ENCODE measurements around the gene SUPV3L1. TPM values are rescaled to one million over a fixed set of nuclear protein-coding genes. Genes with fewer than 3 reads are reported as not detected.

Gene SUPV3L1
- total RNA-seq, 4 donors from 2014 or later: 23.4 to 53.7 (median 34.9) TPM

DNA sequence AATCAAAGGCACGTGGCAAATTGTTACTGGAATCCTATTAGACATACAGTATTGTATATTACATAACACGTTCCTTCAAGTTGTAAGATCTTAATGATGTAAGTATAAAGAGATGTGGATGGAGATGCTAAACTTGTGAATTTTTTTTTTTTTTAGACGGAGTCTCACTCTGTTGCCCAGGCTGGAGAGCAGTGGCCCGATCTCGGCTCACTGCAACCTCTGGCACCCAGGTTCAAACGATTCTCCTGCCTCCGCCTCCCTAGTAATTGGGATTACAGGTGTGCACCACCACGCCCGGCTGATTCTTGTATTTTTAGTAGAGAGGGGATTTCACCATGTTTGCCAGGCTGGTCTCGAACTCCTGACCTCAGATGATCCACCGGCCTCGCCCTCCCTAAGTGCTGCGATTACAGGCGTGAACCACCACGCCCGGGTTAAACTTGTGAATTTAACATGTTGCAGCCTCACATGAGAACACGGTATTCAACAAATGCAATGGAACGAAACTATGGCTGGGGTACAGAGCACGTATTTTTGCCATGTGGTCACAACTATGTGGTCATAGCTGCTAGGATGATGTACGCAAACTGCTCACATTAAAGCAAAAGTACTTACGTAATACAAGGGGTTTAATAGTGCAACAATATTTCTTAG, 818 bp upstream of the SUPV3L1 start:
- Histone ChIP-seq H3K27ac (peak overlapping the region; percentile 90 to 99 (median 94)), H3K4me1 (peaks cover 0 to 43% (median 19%) of the 10 kb centered on the region in 4 donors), H3K9me3 (no peaks in the 10 kb centered on the region), H3K27me3 (no peaks in the 10 kb centered on the region), H3K4me3 (peak overlapping the region; percentile 58 to 98 (median 94)), H3K36me3 (peaks cover 0 to 14% (median 0%) of the 10 kb centered on the region in 3 donors)
- DNase-seq (ENCODE audit: low spot score in 2 of 2): no peak
- WGBS, 2 donors: 36 to 42% methylated on average over 21 of the region's 21 CpGs
- TF ChIP-seq POLR2A (IDR thresholded peaks at IDR 0.05) (no peak), EP300 (IDR thresholded peaks at IDR 0.05) (no peak)
- TF ChIP-seq, protein P1, sequence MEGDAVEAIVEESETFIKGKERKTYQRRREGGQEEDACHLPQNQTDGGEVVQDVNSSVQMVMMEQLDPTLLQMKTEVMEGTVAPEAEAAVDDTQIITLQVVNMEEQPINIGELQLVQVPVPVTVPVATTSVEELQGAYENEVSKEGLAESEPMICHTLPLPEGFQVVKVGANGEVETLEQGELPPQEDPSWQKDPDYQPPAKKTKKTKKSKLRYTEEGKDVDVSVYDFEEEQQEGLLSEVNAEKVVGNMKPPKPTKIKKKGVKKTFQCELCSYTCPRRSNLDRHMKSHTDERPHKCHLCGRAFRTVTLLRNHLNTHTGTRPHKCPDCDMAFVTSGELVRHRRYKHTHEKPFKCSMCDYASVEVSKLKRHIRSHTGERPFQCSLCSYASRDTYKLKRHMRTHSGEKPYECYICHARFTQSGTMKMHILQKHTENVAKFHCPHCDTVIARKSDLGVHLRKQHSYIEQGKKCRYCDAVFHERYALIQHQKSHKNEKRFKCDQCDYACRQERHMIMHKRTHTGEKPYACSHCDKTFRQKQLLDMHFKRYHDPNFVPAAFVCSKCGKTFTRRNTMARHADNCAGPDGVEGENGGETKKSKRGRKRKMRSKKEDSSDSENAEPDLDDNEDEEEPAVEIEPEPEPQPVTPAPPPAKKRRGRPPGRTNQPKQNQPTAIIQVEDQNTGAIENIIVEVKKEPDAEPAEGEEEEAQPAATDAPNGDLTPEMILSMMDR (IDR thresholded peaks at IDR 0.05): no peak

DNA sequence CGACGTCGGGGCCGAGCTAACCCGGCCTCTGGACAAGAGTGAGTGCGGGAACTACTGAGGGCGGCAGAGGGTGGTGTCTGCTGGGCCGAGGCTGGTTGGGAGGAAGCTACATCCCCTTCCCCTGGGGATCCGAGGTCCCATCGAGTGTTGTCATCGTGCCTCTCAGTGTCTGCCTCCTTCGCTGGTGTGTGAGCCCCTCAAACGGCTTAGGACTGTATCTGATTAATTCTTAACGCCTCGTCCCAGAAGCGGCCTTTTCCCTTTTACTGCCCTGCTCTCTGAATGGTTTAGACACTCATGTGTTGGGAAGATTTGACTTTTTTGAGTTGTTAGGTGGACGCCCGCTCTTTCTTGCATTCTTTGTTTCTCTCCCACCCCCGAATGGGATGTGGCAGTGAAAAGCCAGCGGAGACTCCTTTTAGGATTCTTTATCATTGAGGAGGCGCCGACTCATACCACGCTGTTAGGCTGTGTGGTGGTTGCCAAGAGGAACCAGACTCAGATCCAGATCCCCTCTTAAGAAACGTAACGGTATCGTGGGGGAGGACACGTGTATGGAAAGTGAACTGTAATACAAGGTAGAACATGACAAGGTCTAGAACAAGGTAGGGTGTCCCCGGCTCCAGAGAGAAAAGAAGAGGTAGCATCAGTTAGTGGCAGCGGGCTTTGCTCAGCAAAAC, 631 bp downstream of the SUPV3L1 start:
- H3K4me1 ChIP-seq: peaks cover 0 to 43% (median 19%) of the 10 kb centered on the region in 4 donors
- peak overlapping the region; percentile 90 to 99 (median 94) for H3K27ac ChIP-seq
- peak overlapping the region; percentile 58 to 98 (median 94) for H3K4me3 ChIP-seq
- H3K9me3 ChIP-seq: no peaks in the 10 kb centered on the region
- DNase-seq (ENCODE audit: low spot score in 2 of 2): no peak
- peaks cover 0 to 27% (median 0%) of the 10 kb centered on the region in 3 donors for H3K36me3 ChIP-seq
- TF ChIP-seq EP300 (IDR thresholded peaks at IDR 0.05) (no peak), POLR2A (IDR thresholded peaks at IDR 0.05) (no peak)
- TF ChIP-seq, protein P1 (IDR thresholded peaks at IDR 0.05): no peak
- no peaks in the 10 kb centered on the region for H3K27me3 ChIP-seq
- 4 to 6% methylated on average over 24 to 27 of the region's 29 CpGs for WGBS, 2 donors

DNA sequence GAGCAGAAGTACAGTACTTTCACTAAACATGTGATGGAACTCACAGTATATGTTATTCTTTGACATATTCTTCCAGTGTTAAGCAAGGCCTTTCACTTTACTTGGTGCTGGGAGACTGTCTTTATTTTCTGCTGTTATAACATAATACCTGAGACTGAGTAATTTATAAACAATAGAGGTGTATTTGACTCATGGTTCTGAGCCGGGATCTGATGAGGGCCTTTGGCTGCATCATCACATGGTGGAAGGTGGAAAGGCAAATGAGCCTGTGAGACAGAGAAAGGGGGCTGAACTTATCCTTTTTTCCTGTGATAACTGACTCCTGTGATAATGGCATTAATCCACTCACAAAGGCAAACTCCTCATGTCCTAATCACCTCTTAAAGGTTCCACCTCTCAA, 1.4 kb downstream of the SUPV3L1 start:
- Histone ChIP-seq H3K27ac (no peak overlapping the region), H3K36me3 (peaks cover 0 to 35% (median 0%) of the 10 kb centered on the region in 3 donors), H3K4me3 (peak overlapping the region; percentile 58 to 98 (median 94)), H3K9me3 (no peaks in the 10 kb centered on the region), H3K4me1 (peaks cover 0 to 43% (median 19%) of the 10 kb centered on the region in 4 donors), H3K27me3 (no peaks in the 10 kb centered on the region)
- 53 to 78% methylated on average over 1 of the region's 1 CpG for WGBS, 2 donors
- TF ChIP-seq EP300 (IDR thresholded peaks at IDR 0.05) (no peak), POLR2A (IDR thresholded peaks at IDR 0.05) (no peak)
- TF ChIP-seq, protein P1 (IDR thresholded peaks at IDR 0.05): no peak
- no peak for DNase-seq (ENCODE audit: low spot score in 2 of 2)

DNA sequence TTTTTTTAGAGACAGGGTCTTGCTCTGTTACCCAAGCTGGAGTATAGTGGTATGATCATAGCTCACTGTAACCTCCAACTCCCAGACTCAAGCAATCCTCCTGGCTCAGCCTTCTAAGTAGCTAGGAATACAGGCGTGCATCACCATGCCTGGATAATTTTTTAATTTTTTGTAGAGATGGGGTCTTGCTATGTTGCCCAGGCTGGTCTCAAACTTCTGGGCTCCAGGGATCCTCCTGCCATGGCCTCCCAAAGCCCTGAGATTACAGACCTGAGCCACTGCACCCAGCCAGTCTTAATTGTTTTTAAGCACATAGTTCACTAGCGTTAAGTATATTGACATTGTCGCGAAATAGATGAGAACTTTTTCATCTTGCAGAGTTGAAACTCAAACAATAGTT, 2.0 kb downstream of the SUPV3L1 start:
- H3K27ac ChIP-seq: no peak overlapping the region
- no peaks in the 10 kb centered on the region for H3K27me3 ChIP-seq
- H3K9me3 ChIP-seq: no peaks in the 10 kb centered on the region
- H3K36me3 ChIP-seq: peaks cover 0 to 40% (median 0%) of the 10 kb centered on the region in 3 donors
- WGBS, 2 donors: 91 to 92% methylated on average over 4 of the region's 4 CpGs
- TF ChIP-seq EP300 (IDR thresholded peaks at IDR 0.05): no peak
- TF ChIP-seq, protein P1 (IDR thresholded peaks at IDR 0.05): no peak
- no peak for TF ChIP-seq POLR2A (IDR thresholded peaks at IDR 0.05)
- no peak for DNase-seq (ENCODE audit: low spot score in 2 of 2)
- H3K4me3 ChIP-seq: no peak overlapping the region
- peaks cover 0 to 43% (median 19%) of the 10 kb centered on the region in 4 donors for H3K4me1 ChIP-seq

DNA sequence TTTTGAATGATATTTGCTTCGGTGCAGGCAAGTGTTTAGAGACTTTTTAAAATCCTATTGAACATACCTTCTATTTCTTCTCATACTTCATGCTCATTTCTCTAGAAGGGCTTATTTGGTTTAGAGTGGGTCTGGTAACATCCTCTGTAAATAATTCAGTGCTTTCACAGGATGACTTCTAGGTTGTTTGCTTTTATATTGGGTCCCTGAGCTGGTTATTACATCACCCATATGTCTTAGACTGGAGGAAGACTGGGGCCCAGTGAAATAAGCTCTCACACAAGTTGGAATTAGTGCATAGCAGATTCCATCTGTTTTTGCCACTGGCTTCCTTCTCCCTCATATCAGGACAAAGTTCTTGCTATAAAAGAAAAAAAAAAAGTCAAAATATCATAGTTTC, 6.5 kb downstream of the SUPV3L1 start:
- Histone ChIP-seq H3K27ac (no peak overlapping the region), H3K4me1 (peaks cover 0 to 23% (median 5%) of the 10 kb centered on the region in 4 donors), H3K36me3 (peaks cover 6 to 86% (median 10%) of the 10 kb centered on the region in 3 donors), H3K4me3 (no peak overlapping the region), H3K9me3 (no peaks in the 10 kb centered on the region), H3K27me3 (no peaks in the 10 kb centered on the region)
- WGBS, 2 donors: 89 to 91% methylated on average over 1 of the region's 1 CpG
- no peak for DNase-seq (ENCODE audit: low spot score in 2 of 2)
- TF ChIP-seq EP300 (IDR thresholded peaks at IDR 0.05) (no peak), POLR2A (IDR thresholded peaks at IDR 0.05) (no peak)
- TF ChIP-seq, protein P1 (IDR thresholded peaks at IDR 0.05): no peak

All from tibial nerve (tissue), 4 donors.